Activated CD8-positive, alpha-beta memory T cell treated with anti-CD3 and anti-CD28 coated beads, Interleukin-2, amount 10 ng/mL, durations not matched to agents 7 days and 5 days (primary cell): ENCODE data around the gene CIITA. TPM values are rescaled to one million over a fixed set of nuclear protein-coding genes. Genes with fewer than 3 reads are reported as not detected.
A peak's percentile ranks its signal among the peaks of the same experiment; 100 is the strongest.

Experiments used
- ATAC-seq: fragments of 150-1000 bp; cut with Tn5 transposase; one replicate; pipeline ENCODE4 v1.10.0; 2021; ENCODE audit warnings: moderate library complexity
- CTCF ChIA-PET: fragments of 350-600 bp; sonication (Branson Sonifier 250); formaldehyde crosslinking; loops from one replicate; lab custom pipeline; 2021; ENCODE audit warnings: antibody characterized with exemption; lab: Charles Lee
- DNase-seq: peaks from one replicate; pipeline ENCODE4 v3.0.0-alpha.2; 2020
- H3K27ac Mint-ChIP-seq: one replicate; pipeline ENCODE4 v1.8.0; 2021; ENCODE audit warnings: mild to moderate bottlenecking, mixed read lengths
- H3K27me3 Mint-ChIP-seq: one replicate; pipeline ENCODE4 v1.8.0; 2021; ENCODE audit warnings: mixed read lengths
- H3K36me3 Mint-ChIP-seq: one replicate; pipeline ENCODE4 v1.8.0; 2021; ENCODE audit warnings: mild to moderate bottlenecking, mixed read lengths
- H3K4me1 Mint-ChIP-seq: one replicate; pipeline ENCODE4 v1.8.0; 2021; ENCODE audit warnings: mixed read lengths
- H3K4me3 Mint-ChIP-seq: one replicate; pipeline ENCODE4 v1.8.0; 2021; ENCODE audit warnings: mild to moderate bottlenecking, moderate library complexity, mixed read lengths
- H3K9me3 Mint-ChIP-seq: one replicate; pipeline ENCODE4 v1.8.0; 2022; ENCODE audit warnings: low read depth, mixed read lengths
- total RNA-seq, 2 experiments: library from RNA; stranded (reverse); gene quantifications; one replicate each; pipeline ENCODE4 v1.2.3, GENCODE V29; 2021

The CIITA gene
- total RNA-seq, 2 experiments from 2014 or later = 68.7 to 103 TPM

GRCh38 chr16:10896165-10896564, 19.2 kb downstream of the CIITA start:
- peaks cover 13% of the 10 kb centered on the region for H3K4me1 Mint-ChIP-seq
- no peaks in the 10 kb centered on the region for H3K9me3 Mint-ChIP-seq
- H3K4me3 Mint-ChIP-seq = no peak overlapping the region
- ATAC-seq (no peak), DNase-seq (no peak)
- no peak overlapping the region for H3K27ac Mint-ChIP-seq
- no peaks in the 10 kb centered on the region for H3K27me3 Mint-ChIP-seq
- CTCF ChIA-PET = no interaction called here
- H3K36me3 Mint-ChIP-seq = peaks cover 68% of the 10 kb centered on the region

- H3K27ac Mint-ChIP-seq = no peak overlapping the region
Measured at GRCh38 chr16:10896723-10897122, 19.7 kb downstream of the CIITA start.

GRCh38 chr16:10897134-10897533, 20.1 kb downstream of the CIITA start:
- Mint-ChIP-seq H3K27me3 (no peaks in the 10 kb centered on the region), H3K4me3 (no peak overlapping the region), H3K27ac (no peak overlapping the region), H3K9me3 (no peaks in the 10 kb centered on the region), H3K36me3 (peaks cover 72% of the 10 kb centered on the region), H3K4me1 (peaks cover 9% of the 10 kb centered on the region)
- CTCF ChIA-PET = no interaction called here
- no peak for ATAC-seq
- no peak for DNase-seq

More at GRCh38 chr16:10896723-10897122, 19.7 kb downstream of the CIITA start:
- Mint-ChIP-seq H3K27me3 (no peaks in the 10 kb centered on the region), H3K4me1 (peaks cover 10% of the 10 kb centered on the region), H3K36me3 (peaks cover 69% of the 10 kb centered on the region), H3K9me3 (no peaks in the 10 kb centered on the region), H3K4me3 (no peak overlapping the region)
- CTCF ChIA-PET = no interaction called here
- DNase-seq = no peak
- ATAC-seq = no peak

GRCh38 chr16:10902999-10903398, 26.0 kb downstream of the CIITA start:
- no peak for ATAC-seq
- H3K4me1 Mint-ChIP-seq = no peaks in the 10 kb centered on the region
- H3K4me3 Mint-ChIP-seq = no peak overlapping the region
- peaks cover 2% of the 10 kb centered on the region for H3K9me3 Mint-ChIP-seq
- peaks cover 78% of the 10 kb centered on the region for H3K36me3 Mint-ChIP-seq
- H3K27ac Mint-ChIP-seq = no peak overlapping the region
- DNase-seq = no peak
- CTCF ChIA-PET = interaction anchor here (1.6 kb wide), 1 partner anchor 16 kb away, joined by 4 read pairs; no protein-coding TSS in a partner anchor
- no peaks in the 10 kb centered on the region for H3K27me3 Mint-ChIP-seq

GRCh38 chr16:10906482-10906881, 29.5 kb downstream of the CIITA start:
- Mint-ChIP-seq H3K4me1 (no peaks in the 10 kb centered on the region), H3K36me3 (peaks cover 65% of the 10 kb centered on the region), H3K9me3 (peaks cover 2% of the 10 kb centered on the region), H3K4me3 (no peak overlapping the region), H3K27ac (no peak overlapping the region), H3K27me3 (no peaks in the 10 kb centered on the region)
- ATAC-seq (no peak), DNase-seq (no peak)
- CTCF ChIA-PET = interaction anchor here (1.1 to 1.5 kb wide), 2 partner anchors 11 to 12 kb away, joined by 3 to 5 read pairs; no protein-coding TSS in a partner anchor

- H3K4me1 Mint-ChIP-seq = no peaks in the 10 kb centered on the region
- H3K4me3 Mint-ChIP-seq = no peak overlapping the region
- H3K27me3 Mint-ChIP-seq = no peaks in the 10 kb centered on the region
- ATAC-seq (no peak), DNase-seq (no peak)
- peaks cover 2% of the 10 kb centered on the region for H3K9me3 Mint-ChIP-seq
- H3K27ac Mint-ChIP-seq = no peak overlapping the region
- H3K36me3 Mint-ChIP-seq = peaks cover 61% of the 10 kb centered on the region
- CTCF ChIA-PET = interaction anchor here (1.1 to 1.5 kb wide), 2 partner anchors 10 to 12 kb away, joined by 3 to 5 read pairs; no protein-coding TSS in a partner anchor
Measured at GRCh38 chr16:10906914-10907756, 30.1 kb downstream of the CIITA start.

DNA sequence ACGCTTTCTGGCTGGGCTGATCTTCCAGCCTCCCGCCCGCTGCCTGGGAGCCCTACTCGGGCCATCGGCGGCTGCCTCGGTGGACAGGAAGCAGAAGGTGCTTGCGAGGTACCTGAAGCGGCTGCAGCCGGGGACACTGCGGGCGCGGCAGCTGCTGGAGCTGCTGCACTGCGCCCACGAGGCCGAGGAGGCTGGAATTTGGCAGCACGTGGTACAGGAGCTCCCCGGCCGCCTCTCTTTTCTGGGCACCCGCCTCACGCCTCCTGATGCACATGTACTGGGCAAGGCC, 30.7 kb downstream of the CIITA start:
- Mint-ChIP-seq H3K4me3 (no peak overlapping the region), H3K27ac (no peak overlapping the region), H3K36me3 (peaks cover 57% of the 10 kb centered on the region), H3K4me1 (no peaks in the 10 kb centered on the region), H3K27me3 (no peaks in the 10 kb centered on the region), H3K9me3 (peaks cover 1% of the 10 kb centered on the region)
- ATAC-seq (no peak), DNase-seq (no peak)
- CTCF ChIA-PET = interaction anchor here (1.5 kb wide), 1 partner anchor 11 kb away, joined by 5 read pairs; no protein-coding TSS in a partner anchor

DNA sequence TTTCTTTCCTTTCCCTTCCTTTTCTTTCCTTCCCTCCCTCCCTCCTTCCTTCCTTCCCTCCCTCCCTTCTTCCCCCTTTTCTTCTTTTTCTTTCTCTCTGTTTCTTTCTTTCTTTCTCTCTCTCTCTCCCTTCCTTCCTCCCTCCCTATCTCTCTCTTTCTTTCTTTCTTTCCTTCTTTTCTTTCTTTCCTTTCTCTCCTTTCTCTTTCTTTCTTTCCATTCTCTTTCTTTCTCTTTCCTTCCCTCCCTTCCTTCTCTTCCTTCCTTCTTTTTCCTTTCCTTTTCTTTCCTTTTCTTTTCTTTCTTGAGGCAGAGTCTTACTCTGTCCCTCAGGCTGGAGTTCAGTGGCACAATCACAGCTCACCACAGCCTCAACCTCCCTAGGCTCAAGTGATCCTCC, 34.3 kb downstream of the CIITA start:
- H3K27ac Mint-ChIP-seq = peak overlapping the region; percentile 0
- peaks cover 5% of the 10 kb centered on the region for H3K4me1 Mint-ChIP-seq
- H3K36me3 Mint-ChIP-seq = peaks cover 39% of the 10 kb centered on the region
- CTCF ChIA-PET = no interaction called here
- H3K9me3 Mint-ChIP-seq = no peaks in the 10 kb centered on the region
- no peak for DNase-seq
- no peak overlapping the region for H3K4me3 Mint-ChIP-seq
- H3K27me3 Mint-ChIP-seq = no peaks in the 10 kb centered on the region
- ATAC-seq = no peak

DNA sequence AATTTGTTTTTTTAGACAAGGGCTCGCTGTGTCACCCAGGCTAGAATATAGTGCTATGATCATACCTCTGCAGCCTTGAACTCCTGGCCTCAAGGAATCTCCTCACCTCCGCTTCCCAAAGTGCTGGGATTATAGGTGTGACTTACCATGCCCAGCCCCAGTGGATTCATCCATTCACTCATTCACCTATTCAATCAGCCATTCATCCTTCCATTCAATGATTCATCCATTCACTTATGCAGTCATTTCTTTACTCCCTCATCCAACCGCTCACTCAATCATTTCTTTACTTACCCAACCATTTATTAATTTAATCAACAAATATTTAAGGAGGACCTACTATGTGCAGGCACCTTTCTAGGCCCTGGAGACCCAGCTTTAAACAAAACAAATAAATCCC, 39.5 kb downstream of the CIITA start:
- CTCF ChIA-PET = interaction anchor here (1.3 to 5.6 kb wide), 2 partner anchors 10 to 39 kb away, joined by 3 to 34 read pairs; partner anchors contain the start of gene CIITA
- H3K4me3 Mint-ChIP-seq = no peak overlapping the region

GRCh38 chr16:10918294-10919002, 41.4 kb downstream of the CIITA start:
- H3K4me3 Mint-ChIP-seq = no peak overlapping the region
- H3K9me3 Mint-ChIP-seq = no peaks in the 10 kb centered on the region
- CTCF ChIA-PET = interaction anchor here (0.6 to 5.6 kb wide), 33 partner anchors 9 to 657 kb away, joined by 3 to 34 read pairs (median 4); partner anchors contain the start of genes CIITA, DEXI and NUBP1
- DNase-seq (peak; percentile 91), ATAC-seq (peak; percentile 72)
- H3K4me1 Mint-ChIP-seq = peaks cover 12% of the 10 kb centered on the region
- no peaks in the 10 kb centered on the region for H3K27me3 Mint-ChIP-seq
- H3K27ac Mint-ChIP-seq = peak overlapping the region; percentile 42
- H3K36me3 Mint-ChIP-seq = peaks cover 38% of the 10 kb centered on the region

More for the DNA sequence above, 39.5 kb downstream of the CIITA start:
- peaks cover 12% of the 10 kb centered on the region for H3K4me1 Mint-ChIP-seq
- H3K36me3 Mint-ChIP-seq = peaks cover 43% of the 10 kb centered on the region
- ATAC-seq = no peak
- H3K27me3 Mint-ChIP-seq = no peaks in the 10 kb centered on the region
- no peak overlapping the region for H3K27ac Mint-ChIP-seq
- DNase-seq = no peak
- H3K9me3 Mint-ChIP-seq = no peaks in the 10 kb centered on the region

GRCh38 chr16:10919003-10919351, 42.0 kb downstream of the CIITA start:
- Mint-ChIP-seq H3K4me3 (no peak overlapping the region), H3K27ac (peak overlapping the region; percentile 42), H3K4me1 (peaks cover 12% of the 10 kb centered on the region), H3K27me3 (no peaks in the 10 kb centered on the region), H3K9me3 (no peaks in the 10 kb centered on the region), H3K36me3 (peaks cover 40% of the 10 kb centered on the region)
- ATAC-seq (no peak), DNase-seq (no peak)
- CTCF ChIA-PET = interaction anchor here (0.6 to 5.6 kb wide), 34 partner anchors 8 to 658 kb away, joined by 3 to 34 read pairs (median 4); partner anchors contain the start of genes CIITA, DEXI and NUBP1

DNA sequence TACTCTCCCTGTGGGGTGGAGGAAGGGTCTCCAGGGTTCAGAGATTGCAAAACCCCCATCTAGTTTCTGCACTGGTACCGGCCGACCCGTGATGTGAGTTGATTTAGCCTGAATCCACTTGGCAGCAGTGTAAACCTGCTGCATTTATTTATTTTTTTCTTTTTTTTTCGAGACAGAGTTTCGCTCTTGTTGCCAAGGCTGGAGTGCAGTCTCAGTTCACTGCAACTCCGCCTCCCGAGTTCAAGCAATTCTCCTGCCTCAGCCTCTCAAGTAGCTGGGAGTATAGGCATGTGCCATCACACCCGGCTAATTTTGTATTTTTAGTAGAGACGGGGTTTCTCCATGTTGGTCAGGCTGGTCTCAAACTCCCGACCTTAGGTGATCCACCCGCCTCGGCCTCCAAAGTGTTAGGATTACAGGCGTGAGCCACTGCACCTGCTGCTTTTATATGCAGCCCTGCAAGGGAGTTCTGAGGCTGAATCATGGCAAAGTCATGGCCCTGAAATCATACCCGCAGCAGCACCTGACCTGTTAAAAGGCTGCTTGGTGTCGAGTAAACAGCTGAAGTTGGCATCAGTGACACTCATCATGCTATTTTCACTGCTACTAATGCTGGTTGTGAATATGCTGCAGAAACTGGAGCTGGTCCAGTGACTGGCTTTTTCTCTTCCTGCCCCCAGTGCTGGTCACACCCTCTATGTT, 43.9 kb downstream of the CIITA start:
- H3K36me3 Mint-ChIP-seq = peaks cover 46% of the 10 kb centered on the region
- no peaks in the 10 kb centered on the region for H3K9me3 Mint-ChIP-seq
- no peaks in the 10 kb centered on the region for H3K27me3 Mint-ChIP-seq
- CTCF ChIA-PET = interaction anchor here (0.9 to 2.9 kb wide), 4 partner anchors 9 to 252 kb away, joined by 3 to 15 read pairs (median 6); no protein-coding TSS in a partner anchor
- ATAC-seq = no peak
- no peak for DNase-seq
- peaks cover 8% of the 10 kb centered on the region for H3K4me1 Mint-ChIP-seq
- H3K4me3 Mint-ChIP-seq = no peak overlapping the region
- H3K27ac Mint-ChIP-seq = no peak overlapping the region
